Epithelial cell of esophagus (primary cell): ENCODE results near the gene ELMO1.

ENCODE experiments used
- DNase-seq: peaks from one replicate; pipeline ENCODE4 v3.0.0; 2010; ENCODE audit warnings: low read depth
- H3K4me3 ChIP-seq: 2 replicates; pipeline ENCODE4 v1.5.1; 2011; ENCODE audit warnings: mild to moderate bottlenecking, low read length, control low read depth
- TF ChIP-seq, protein P1 (sequence below): IDR thresholded peaks from 2 replicates; pipeline ENCODE4 v1.5.1; 2011; ENCODE audit warnings: low read depth, mild to moderate bottlenecking, low read length, control low read depth, inconsistent platforms; ENCODE audit not compliant: insufficient read depth; ENCODE audit errors: missing control alignments

The ELMO1 gene

DNA sequence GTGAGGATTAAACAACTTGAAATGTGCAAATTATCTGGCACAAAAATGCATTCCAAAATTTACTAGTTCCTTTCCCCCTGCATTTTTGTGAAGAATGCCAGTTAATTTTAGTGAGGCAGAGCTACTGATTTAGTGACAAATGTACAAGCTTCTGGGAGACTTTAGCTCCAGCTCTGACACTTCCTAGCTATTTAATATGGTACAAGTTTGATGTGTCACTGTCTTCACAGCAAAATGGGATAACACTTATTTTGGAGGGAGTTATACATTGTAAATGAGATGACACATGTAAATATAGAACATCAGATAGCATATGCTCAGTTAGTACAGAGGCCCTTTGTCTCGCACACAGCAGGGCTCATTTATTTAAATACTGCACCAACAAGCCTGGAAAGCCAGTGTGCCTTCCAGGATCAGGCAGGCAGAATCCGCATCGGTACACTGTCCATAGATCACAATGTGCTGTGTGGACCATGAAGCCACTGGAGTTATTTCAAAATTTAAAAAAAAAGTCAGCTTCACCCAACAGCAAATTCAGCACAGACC lies 48.7 kb downstream of the ELMO1 start:
- no peak for DNase-seq
- H3K4me3 ChIP-seq, result no peak overlapping the region
- TF ChIP-seq, protein P1, sequence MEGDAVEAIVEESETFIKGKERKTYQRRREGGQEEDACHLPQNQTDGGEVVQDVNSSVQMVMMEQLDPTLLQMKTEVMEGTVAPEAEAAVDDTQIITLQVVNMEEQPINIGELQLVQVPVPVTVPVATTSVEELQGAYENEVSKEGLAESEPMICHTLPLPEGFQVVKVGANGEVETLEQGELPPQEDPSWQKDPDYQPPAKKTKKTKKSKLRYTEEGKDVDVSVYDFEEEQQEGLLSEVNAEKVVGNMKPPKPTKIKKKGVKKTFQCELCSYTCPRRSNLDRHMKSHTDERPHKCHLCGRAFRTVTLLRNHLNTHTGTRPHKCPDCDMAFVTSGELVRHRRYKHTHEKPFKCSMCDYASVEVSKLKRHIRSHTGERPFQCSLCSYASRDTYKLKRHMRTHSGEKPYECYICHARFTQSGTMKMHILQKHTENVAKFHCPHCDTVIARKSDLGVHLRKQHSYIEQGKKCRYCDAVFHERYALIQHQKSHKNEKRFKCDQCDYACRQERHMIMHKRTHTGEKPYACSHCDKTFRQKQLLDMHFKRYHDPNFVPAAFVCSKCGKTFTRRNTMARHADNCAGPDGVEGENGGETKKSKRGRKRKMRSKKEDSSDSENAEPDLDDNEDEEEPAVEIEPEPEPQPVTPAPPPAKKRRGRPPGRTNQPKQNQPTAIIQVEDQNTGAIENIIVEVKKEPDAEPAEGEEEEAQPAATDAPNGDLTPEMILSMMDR, result no peak

DNA sequence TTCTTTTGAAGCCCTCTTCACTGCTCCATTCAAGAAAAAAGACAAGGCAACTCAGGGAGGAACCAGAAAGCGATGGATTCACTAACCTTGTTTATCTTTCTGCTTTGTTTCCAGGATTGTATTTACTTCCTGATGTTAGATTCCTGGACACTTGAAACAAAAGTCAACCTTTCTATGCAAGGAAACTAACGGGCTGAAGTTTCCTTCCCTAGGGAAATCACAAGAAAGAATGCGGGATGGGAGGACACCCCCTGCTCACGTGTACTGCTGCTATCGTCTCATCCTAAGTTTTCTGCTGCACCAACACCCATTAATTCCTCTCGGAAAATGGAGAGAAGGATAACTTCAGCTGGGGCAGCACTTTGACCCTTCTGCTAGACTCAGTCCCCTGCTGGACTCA lies 50.3 kb downstream of the ELMO1 start:
- H3K4me3 ChIP-seq, result no peak overlapping the region
- TF ChIP-seq, protein P1, result no peak
- no peak for DNase-seq

DNA sequence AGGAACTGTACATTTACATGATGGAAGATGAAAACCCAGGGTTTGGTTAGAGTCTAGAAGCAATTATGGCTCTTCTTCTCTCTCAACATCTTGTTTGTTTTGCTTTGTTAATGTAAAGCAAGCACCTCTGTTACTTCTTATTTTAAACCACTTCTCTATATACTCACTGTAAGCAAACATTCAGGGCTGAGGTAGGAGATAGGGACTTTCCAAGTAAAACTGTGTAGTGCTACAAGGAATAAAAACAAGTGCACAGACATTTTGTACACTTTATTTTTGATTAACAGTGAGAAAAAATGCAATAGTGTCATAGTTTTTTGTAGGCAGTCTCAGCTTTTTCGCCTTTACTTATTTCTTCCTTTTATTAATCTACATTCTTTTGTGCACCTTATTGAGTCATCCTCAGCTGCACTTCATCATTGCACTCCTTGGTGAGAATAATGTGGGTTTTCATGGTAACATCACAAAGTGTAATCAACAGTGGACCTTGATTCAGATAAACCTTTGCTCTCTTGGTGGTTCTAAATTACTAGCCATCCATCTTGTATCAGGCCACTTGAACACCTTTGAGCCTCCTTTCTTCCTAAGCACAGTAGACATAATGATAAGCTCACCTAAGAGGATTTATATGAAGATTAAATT lies 52.9 kb downstream of the ELMO1 start:
- no peak for DNase-seq
- TF ChIP-seq, protein P1, result no peak
- H3K4me3 ChIP-seq, result no peak overlapping the region

DNA sequence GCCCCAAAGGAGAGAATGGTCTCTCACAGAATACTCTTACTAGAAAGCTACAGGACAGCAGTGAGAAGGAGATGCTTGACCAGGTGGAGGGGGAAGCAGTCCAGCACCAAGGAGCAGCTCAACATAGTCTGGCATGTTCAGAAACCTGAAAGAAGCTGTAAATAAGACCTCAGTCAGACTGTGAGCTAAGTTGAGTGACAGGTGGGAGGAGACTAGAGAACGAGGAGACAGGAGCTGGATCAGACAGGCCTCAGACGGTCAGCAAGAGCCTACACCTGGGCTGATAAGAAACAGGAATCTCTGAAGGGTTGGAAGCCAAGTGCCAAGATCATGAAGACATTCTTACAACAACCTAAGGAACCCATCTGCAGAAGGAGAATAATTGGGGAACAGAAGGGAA lies 54.5 kb downstream of the ELMO1 start:
- TF ChIP-seq, protein P1, result no peak
- no peak overlapping the region for H3K4me3 ChIP-seq

DNA sequence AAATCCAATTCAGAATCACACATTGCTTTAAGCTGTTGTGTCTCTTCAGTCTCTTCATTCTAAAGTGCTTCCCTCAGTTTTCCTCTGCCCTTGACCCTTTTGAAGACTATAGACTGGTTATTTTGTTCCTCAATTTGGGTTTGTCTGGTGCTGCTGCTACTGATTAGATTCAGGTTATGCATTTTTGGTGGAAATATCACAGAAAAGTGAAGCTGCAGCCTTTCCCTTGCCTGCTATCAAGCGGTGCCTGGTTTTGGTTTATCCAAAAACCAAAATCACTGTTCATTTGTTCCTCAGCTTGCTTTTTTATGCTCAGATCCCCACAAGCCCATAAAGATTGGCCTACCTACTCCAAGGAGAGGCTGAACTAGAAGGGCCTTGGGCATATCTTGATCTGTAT lies 55.2 kb downstream of the ELMO1 start:
- no peak for DNase-seq
- no peak overlapping the region for H3K4me3 ChIP-seq
- TF ChIP-seq, protein P1, result no peak

More for the DNA sequence above, 54.5 kb downstream of the ELMO1 start:
- no peak for DNase-seq

DNA sequence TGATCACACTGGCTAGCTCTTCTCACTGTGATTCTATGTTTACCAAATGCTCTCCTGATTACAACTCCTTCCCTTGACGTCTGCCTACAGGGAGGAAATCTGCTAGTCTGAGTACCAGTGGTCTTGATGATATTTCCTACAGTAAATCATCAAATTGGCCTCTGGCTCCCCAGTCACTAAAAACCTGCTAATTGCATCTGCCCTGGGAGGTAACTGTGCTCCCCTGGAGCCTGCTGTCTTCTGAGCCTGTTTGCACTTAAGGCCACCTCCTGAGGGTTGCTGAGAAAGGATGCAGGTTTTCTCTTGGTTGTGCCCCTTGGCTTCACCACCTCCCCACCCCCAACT lies 56.0 kb downstream of the ELMO1 start:
- TF ChIP-seq, protein P1, result no peak
- no peak overlapping the region for H3K4me3 ChIP-seq
- DNase-seq, result no peak

DNA sequence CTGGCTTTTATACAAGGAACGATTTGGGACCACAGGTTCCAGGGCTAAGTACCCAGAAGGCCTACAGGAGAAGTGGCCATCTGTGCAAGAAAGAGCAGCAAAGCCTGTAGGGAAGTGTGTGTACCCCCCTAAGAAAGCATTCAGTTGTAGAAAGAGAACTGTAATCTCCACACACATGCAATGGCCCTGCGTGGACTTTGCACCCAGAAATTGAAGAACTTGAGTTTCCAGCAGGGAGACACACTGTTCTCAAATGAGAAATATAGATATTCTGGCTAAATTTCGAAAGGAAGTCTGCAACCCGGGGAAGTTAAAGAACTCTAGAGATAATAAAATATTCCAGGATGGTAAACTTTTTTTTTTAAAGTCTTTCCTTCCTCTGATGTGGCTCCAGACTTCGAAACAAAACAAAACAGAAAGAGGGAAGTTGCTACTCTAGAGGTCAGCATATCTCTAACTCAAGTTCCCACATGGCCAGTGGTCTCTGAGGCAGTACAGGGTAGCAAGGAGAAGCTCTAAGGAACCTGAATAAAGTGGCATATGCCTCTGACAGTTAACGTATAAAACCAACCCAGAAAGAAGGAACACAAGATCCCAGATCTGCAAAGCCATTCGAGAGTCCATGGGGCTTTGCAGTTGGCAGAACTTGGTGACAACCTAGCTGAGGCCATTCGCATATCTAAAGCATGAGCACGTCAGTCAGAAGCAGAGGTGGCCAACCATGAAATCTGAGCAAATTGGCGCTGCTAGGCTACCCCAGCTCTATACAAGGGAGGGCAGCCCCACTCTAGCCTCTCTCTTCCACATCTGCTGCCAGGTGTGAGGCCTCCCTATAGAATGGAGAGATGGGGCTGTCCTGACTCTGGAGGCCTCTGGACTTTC lies 56.6 kb downstream of the ELMO1 start:
- no peak for DNase-seq
- TF ChIP-seq, protein P1, result no peak
- H3K4me3 ChIP-seq, result no peak overlapping the region
